ENCODE results near the gene RELCH. TPM values are rescaled to one million over a fixed set of nuclear protein-coding genes. Genes with fewer than 3 reads are reported as not detected.
A peak's percentile ranks its signal among the peaks of the same experiment; 100 is the strongest.

Gene RELCH
- total and polyA plus RNA-seq, 2 experiments from 2014 or later: 8.6 to 38.6 TPM

DNA sequence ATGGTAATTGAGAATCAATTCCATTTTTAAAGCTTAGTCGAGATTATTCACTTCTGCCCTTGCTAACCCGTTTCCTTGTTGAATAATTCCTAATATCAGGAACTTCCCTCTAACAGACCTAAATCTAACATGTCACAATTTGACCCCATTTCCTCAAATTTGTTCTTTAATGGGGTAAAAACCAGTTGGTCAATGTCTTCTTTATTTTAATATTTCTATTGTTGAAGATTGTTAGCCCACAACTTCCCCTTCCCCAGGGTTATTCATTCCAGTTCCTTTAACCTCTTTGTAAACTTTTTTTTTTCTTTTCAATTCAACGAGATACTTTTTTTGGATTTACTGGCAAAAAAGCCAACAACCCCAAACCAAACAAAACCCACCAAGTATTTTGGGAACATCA lies 145.4 kb downstream of the RELCH start:
- in situ Hi-C loops (cut with MboI): no loop called here
- Histone ChIP-seq H3K4me1 (ENCODE audit: insufficient read depth) (peaks cover 14% of the 10 kb centered on the region), H3F3A (ENCODE audit: insufficient read depth) (peaks cover 4% of the 10 kb centered on the region; the same call in 1 of the 2 replicates), H3K79me2 (ENCODE audit: insufficient read depth) (no peaks in the 10 kb centered on the region), H3K4me3 (no peak overlapping the region), H3K9ac (no peak overlapping the region), H2AFZ (no peak overlapping the region), H3K36me3 (ENCODE audit: low read depth) (no peaks in the 10 kb centered on the region), H3K9me3 (ENCODE audit: low read depth) (no peaks in the 10 kb centered on the region), H4K20me1 (ENCODE audit: insufficient read depth) (no peaks in the 10 kb centered on the region), H3K27me3 (replicated peaks; ENCODE audit: insufficient read depth) (peaks cover 10% of the 10 kb centered on the region), H3K9me2 (ENCODE audit: insufficient read depth) (no peaks in the 10 kb centered on the region), H3K27ac (no peak overlapping the region), H3K4me2 (ENCODE audit: unreplicated experiment) (no peak overlapping the region)
- no peak for DNase-seq
- WGBS, 2 experiments (ENCODE audit: low coverage in 1 of 2, low lambda C conversion rate in 2 of 2, missing lambda C conversion rate in 2 of 2): 79 to 82% methylated on average over 3 of the region's 3 CpGs
- TF ChIP-seq EZH2 (IDR thresholded peaks at IDR 0.05; ENCODE audit: insufficient read depth, poor library complexity, severe bottlenecking) (no peak), EZH2phosphoT487 (IDR thresholded peaks at IDR 0.05; ENCODE audit: insufficient read depth, low read depth) (no peak)

GRCh38 chr18:62332964-62333695 lies 146.1 kb downstream of the RELCH start:
- Histone ChIP-seq H3K27ac (no peak overlapping the region), H3K4me3 (no peak overlapping the region), H3K36me3 (ENCODE audit: low read depth) (no peaks in the 10 kb centered on the region), H3F3A (ENCODE audit: insufficient read depth) (peaks cover 4% of the 10 kb centered on the region; the same call in 1 of the 2 replicates), H4K20me1 (ENCODE audit: insufficient read depth) (no peaks in the 10 kb centered on the region), H3K27me3 (replicated peaks; ENCODE audit: insufficient read depth) (peaks cover 3% of the 10 kb centered on the region; the same call in 1 of the 2 replicates), H2AFZ (no peak overlapping the region), H3K9me2 (ENCODE audit: insufficient read depth) (no peaks in the 10 kb centered on the region), H3K9me3 (ENCODE audit: low read depth) (no peaks in the 10 kb centered on the region), H3K9ac (no peak overlapping the region), H3K79me2 (ENCODE audit: insufficient read depth) (no peaks in the 10 kb centered on the region), H3K4me1 (ENCODE audit: insufficient read depth) (peaks cover 14% of the 10 kb centered on the region), H3K4me2 (ENCODE audit: unreplicated experiment) (no peak overlapping the region)
- in situ Hi-C loops (cut with MboI): no loop called here
- no peak for TF ChIP-seq EZH2 (IDR thresholded peaks at IDR 0.05; ENCODE audit: insufficient read depth, poor library complexity, severe bottlenecking)
- TF ChIP-seq EZH2phosphoT487 (IDR thresholded peaks at IDR 0.05; ENCODE audit: insufficient read depth, low read depth): no peak
- no peak for DNase-seq
- WGBS, 2 experiments (ENCODE audit: low coverage in 1 of 2, low lambda C conversion rate in 2 of 2, missing lambda C conversion rate in 2 of 2): 87 to 89% methylated on average over 12 to 13 of the region's 13 CpGs

DNA sequence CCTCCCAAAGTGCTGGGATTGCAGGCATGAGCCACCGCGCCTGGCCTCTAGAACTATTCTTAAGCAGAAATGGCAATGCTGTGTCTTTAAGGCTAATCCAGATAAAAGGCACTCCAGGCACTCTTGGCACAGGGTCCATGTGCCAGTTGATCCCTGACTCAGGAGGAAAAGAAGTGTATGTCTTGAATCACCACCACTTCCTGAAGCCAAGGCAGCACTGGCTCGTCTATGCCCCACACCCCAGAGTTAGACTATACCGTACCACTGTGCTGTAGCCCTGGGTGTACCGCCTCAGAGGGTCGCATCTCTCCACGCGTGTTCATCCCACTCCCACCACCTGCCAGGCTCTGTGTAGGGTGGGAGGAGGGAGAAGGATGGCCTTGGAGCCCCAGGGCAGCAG lies 147.1 kb downstream of the RELCH start:
- H3K9me2 ChIP-seq (ENCODE audit: insufficient read depth): no peaks in the 10 kb centered on the region
- peak; percentile 79 for DNase-seq
- no peaks in the 10 kb centered on the region for H3K9me3 ChIP-seq (ENCODE audit: low read depth)
- no peaks in the 10 kb centered on the region for H3K79me2 ChIP-seq (ENCODE audit: insufficient read depth)
- no peaks in the 10 kb centered on the region for H3K27me3 ChIP-seq (replicated peaks; ENCODE audit: insufficient read depth)
- H3K9ac ChIP-seq: no peak overlapping the region
- no peaks in the 10 kb centered on the region for H4K20me1 ChIP-seq (ENCODE audit: insufficient read depth)
- no peak overlapping the region for H2AFZ ChIP-seq
- peaks cover 16% of the 10 kb centered on the region for H3K4me1 ChIP-seq (ENCODE audit: insufficient read depth)
- no peak for TF ChIP-seq EZH2phosphoT487 (IDR thresholded peaks at IDR 0.05; ENCODE audit: insufficient read depth, low read depth)
- no peak for TF ChIP-seq EZH2 (IDR thresholded peaks at IDR 0.05; ENCODE audit: insufficient read depth, poor library complexity, severe bottlenecking)
- peaks cover 4% of the 10 kb centered on the region; the same call in 1 of the 2 replicates for H3F3A ChIP-seq (ENCODE audit: insufficient read depth)
- no peak overlapping the region for H3K27ac ChIP-seq
- in situ Hi-C loops (cut with MboI): no loop called here
- H3K4me2 ChIP-seq (ENCODE audit: unreplicated experiment): no peak overlapping the region
- H3K4me3 ChIP-seq: no peak overlapping the region
- 80 to 81% methylated on average over 8 of the region's 8 CpGs for WGBS, 2 experiments (ENCODE audit: low coverage in 1 of 2, low lambda C conversion rate in 2 of 2, missing lambda C conversion rate in 2 of 2)
- H3K36me3 ChIP-seq (ENCODE audit: low read depth): no peaks in the 10 kb centered on the region

DNA sequence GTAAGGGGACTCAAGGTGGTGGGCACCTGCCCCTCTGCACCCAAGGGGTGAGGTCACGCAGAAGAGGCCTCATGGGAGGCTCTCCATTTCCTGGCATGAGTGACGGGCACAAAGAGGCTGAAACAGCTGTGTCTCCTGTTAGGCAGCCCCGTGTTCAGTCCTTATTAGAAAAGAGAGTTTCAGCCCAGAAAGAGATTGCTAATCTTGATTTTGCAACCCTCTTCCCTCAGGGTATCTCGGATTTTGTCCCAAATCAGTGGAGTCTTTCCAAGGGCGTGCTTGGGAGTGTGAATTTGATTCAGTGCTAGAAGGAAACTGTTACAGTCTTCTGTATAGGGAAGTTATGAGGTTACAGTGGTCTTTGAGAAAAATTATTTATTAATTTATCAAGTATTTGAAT lies 148.4 kb downstream of the RELCH start:
- H4K20me1 ChIP-seq (ENCODE audit: insufficient read depth): no peaks in the 10 kb centered on the region
- in situ Hi-C loops (cut with MboI): no loop called here
- no peaks in the 10 kb centered on the region for H3K9me2 ChIP-seq (ENCODE audit: insufficient read depth)
- no peaks in the 10 kb centered on the region for H3K27me3 ChIP-seq (replicated peaks; ENCODE audit: insufficient read depth)
- DNase-seq: no peak
- no peak overlapping the region for H3K4me2 ChIP-seq (ENCODE audit: unreplicated experiment)
- H3K9ac ChIP-seq: no peak overlapping the region
- TF ChIP-seq EZH2 (IDR thresholded peaks at IDR 0.05; ENCODE audit: insufficient read depth, poor library complexity, severe bottlenecking) (no peak), EZH2phosphoT487 (IDR thresholded peaks at IDR 0.05; ENCODE audit: insufficient read depth, low read depth) (no peak)
- no peak overlapping the region for H3K27ac ChIP-seq
- H3K9me3 ChIP-seq (ENCODE audit: low read depth): no peaks in the 10 kb centered on the region
- no peak overlapping the region for H3K4me3 ChIP-seq
- H3K36me3 ChIP-seq (ENCODE audit: low read depth): no peaks in the 10 kb centered on the region
- H3K79me2 ChIP-seq (ENCODE audit: insufficient read depth): no peaks in the 10 kb centered on the region
- H3F3A ChIP-seq (ENCODE audit: insufficient read depth): no peaks in the 10 kb centered on the region; the same call in 1 of the 2 replicates
- H3K4me1 ChIP-seq (ENCODE audit: insufficient read depth): peaks cover 11% of the 10 kb centered on the region
- WGBS, 2 experiments (ENCODE audit: low coverage in 1 of 2, low lambda C conversion rate in 2 of 2, missing lambda C conversion rate in 2 of 2): 94 to 95% methylated on average over 5 of the region's 5 CpGs
- H2AFZ ChIP-seq: no peak overlapping the region
